ENCODE data around the gene MAST4. TPM values are rescaled to one million over a fixed set of nuclear protein-coding genes. Genes with fewer than 3 reads are reported as not detected.

The MAST4 gene
- total RNA-seq, 1 donor from 2014 or later, result 17.2 TPM

- CTCF ChIA-PET, result no interaction called here
- Mint-ChIP-seq H3K27ac (no peak overlapping the region), H3K36me3 (ENCODE audit: low read depth) (no peaks in the 10 kb centered on the region), H3K9me3 (no peaks in the 10 kb centered on the region), H3K4me1 (no peaks in the 10 kb centered on the region), H3K27me3 (no peaks in the 10 kb centered on the region), H3K4me3 (no peak overlapping the region)
- intact Hi-C loops (cut with micrococcal nuclease), result no loop called here
- DNase-seq (no peak), ATAC-seq (ENCODE audit: low read depth) (no peak)
- POLR2A ChIA-PET, result no interaction called here
- no peak for TF ChIP-seq CTCF (IDR thresholded peaks at IDR 0.05)
Measured at GRCh38 chr5:66722686-66723085, 126.5 kb downstream of the MAST4 start.

GRCh38 chr5:66724349-66725139 lies 128.4 kb downstream of the MAST4 start:
- intact Hi-C loops (cut with micrococcal nuclease), result loop anchor here (1.0 kb wide), 1 partner anchor 417 kb away; no protein-coding TSS in a partner anchor
- no peaks in the 10 kb centered on the region for H3K36me3 Mint-ChIP-seq (ENCODE audit: low read depth)
- ChIA-PET CTCF (interaction anchor here (2.7 kb wide), 1 partner anchor 418 kb away, joined by 17 read pairs; no protein-coding TSS in a partner anchor), POLR2A (no interaction called here)
- ATAC-seq (ENCODE audit: low read depth) (no peak), DNase-seq (no peak)
- H3K9me3 Mint-ChIP-seq, result no peaks in the 10 kb centered on the region
- H3K4me1 Mint-ChIP-seq, result no peaks in the 10 kb centered on the region
- H3K27ac Mint-ChIP-seq, result no peak overlapping the region
- TF ChIP-seq CTCF (IDR thresholded peaks at IDR 0.05), result no peak
- no peaks in the 10 kb centered on the region for H3K27me3 Mint-ChIP-seq
- H3K4me3 Mint-ChIP-seq, result no peak overlapping the region

- Mint-ChIP-seq H3K4me1 (no peaks in the 10 kb centered on the region), H3K9me3 (no peaks in the 10 kb centered on the region), H3K27ac (no peak overlapping the region), H3K36me3 (ENCODE audit: low read depth) (no peaks in the 10 kb centered on the region), H3K27me3 (no peaks in the 10 kb centered on the region), H3K4me3 (no peak overlapping the region)
- TF ChIP-seq CTCF (IDR thresholded peaks at IDR 0.05), result no peak
- ATAC-seq (ENCODE audit: low read depth), result no peak
- DNase-seq, result no peak
- ChIA-PET POLR2A (no interaction called here), CTCF (interaction anchor here (1.0 kb wide), 1 partner anchor 421 kb away, joined by 3 read pairs; no protein-coding TSS in a partner anchor)
- intact Hi-C loops (cut with micrococcal nuclease), result no loop called here
Measured at GRCh38 chr5:66727630-66728029, 131.4 kb downstream of the MAST4 start.

GRCh38 chr5:66728049-66728448 lies 131.9 kb downstream of the MAST4 start:
- no peak for TF ChIP-seq CTCF (IDR thresholded peaks at IDR 0.05)
- H3K4me3 Mint-ChIP-seq, result no peak overlapping the region
- no peaks in the 10 kb centered on the region for H3K4me1 Mint-ChIP-seq
- no peak for ATAC-seq (ENCODE audit: low read depth)
- H3K36me3 Mint-ChIP-seq (ENCODE audit: low read depth), result no peaks in the 10 kb centered on the region
- no peak for DNase-seq
- intact Hi-C loops (cut with micrococcal nuclease), result no loop called here
- no peaks in the 10 kb centered on the region for H3K27me3 Mint-ChIP-seq
- no peaks in the 10 kb centered on the region for H3K9me3 Mint-ChIP-seq
- no peak overlapping the region for H3K27ac Mint-ChIP-seq
- CTCF ChIA-PET, result interaction anchor here (1.0 kb wide), 1 partner anchor 422 kb away, joined by 3 read pairs; no protein-coding TSS in a partner anchor
- POLR2A ChIA-PET, result interaction anchor here (1.0 kb wide), 1 partner anchor 29 kb away, joined by 3 read pairs; no protein-coding TSS in a partner anchor

GRCh38 chr5:66737096-66737495 lies 140.9 kb downstream of the MAST4 start:
- H3K36me3 Mint-ChIP-seq (ENCODE audit: low read depth), result no peaks in the 10 kb centered on the region
- POLR2A ChIA-PET, result no interaction called here
- CTCF ChIA-PET, result interaction anchor here (1.8 kb wide), 1 partner anchor 431 kb away, joined by 3 read pairs; no protein-coding TSS in a partner anchor
- ATAC-seq (ENCODE audit: low read depth) (no peak), DNase-seq (no peak)
- H3K9me3 Mint-ChIP-seq, result no peaks in the 10 kb centered on the region
- H3K4me3 Mint-ChIP-seq, result no peak overlapping the region
- no peaks in the 10 kb centered on the region for H3K4me1 Mint-ChIP-seq
- H3K27me3 Mint-ChIP-seq, result no peaks in the 10 kb centered on the region
- intact Hi-C loops (cut with micrococcal nuclease), result no loop called here
- no peak for TF ChIP-seq CTCF (IDR thresholded peaks at IDR 0.05)
- no peak overlapping the region for H3K27ac Mint-ChIP-seq

Measured in activated B cell treated with CpG ODN at 0.5 μM for 24 hours (primary cell).